Neural progenitor cell (in vitro differentiated cells): ENCODE data around the gene USP10. TPM values are rescaled to one million over a fixed set of nuclear protein-coding genes. Genes with fewer than 3 reads are reported as not detected.

ENCODE experiments used
- DNase-seq: peaks from one replicate; pipeline ENCODE4 v3.0.0-alpha.2; 2016; ENCODE audit warnings: low spot score
- H2AFZ ChIP-seq: fragments of 200-600 bp; sonication (generic); replicated peaks from 2 replicates; pipeline ENCODE4 v1.6.1; 2016; ENCODE audit warnings: antibody characterized with exemption
- H3F3A ChIP-seq: fragments of 200-600 bp; sonication (generic); 2 replicates; pipeline ENCODE4 v1.6.1; 2016; ENCODE audit warnings: antibody characterized with exemption, low read depth
- H3K27ac ChIP-seq: fragments of 200-600 bp; sonication (generic); 2 replicates; pipeline ENCODE4 v1.5.1; 2016; ENCODE audit warnings: mild to moderate bottlenecking
- H3K27me3 ChIP-seq: fragments of 200-600 bp; sonication (generic); 2 replicates; pipeline ENCODE4 v1.6.1; 2016; ENCODE audit warnings: mild to moderate bottlenecking, moderate library complexity
- H3K36me3 ChIP-seq: fragments of 200-600 bp; sonication (generic); 2 replicates; pipeline ENCODE4 v1.5.1; 2016
- H3K4me1 ChIP-seq: fragments of 200-600 bp; sonication (generic); 2 replicates; pipeline ENCODE4 v1.6.1; 2016; ENCODE audit warnings: mixed run types
- H3K4me2 ChIP-seq: fragments of 200-600 bp; sonication (generic); 2 replicates; pipeline ENCODE4 v1.6.1; 2016
- H3K4me3 ChIP-seq: fragments of 200-600 bp; sonication (generic); 2 replicates; pipeline ENCODE4 v1.5.1; 2016
- H3K79me2 ChIP-seq: fragments of 200-600 bp; sonication (generic); 2 replicates; pipeline ENCODE4 v1.6.1; 2016; ENCODE audit warnings: low read depth
- H3K9ac ChIP-seq: fragments of 200-600 bp; sonication (generic); 2 replicates; pipeline ENCODE4 v1.6.1; 2016
- H3K9me3 ChIP-seq: fragments of 200-600 bp; sonication (generic); 2 replicates; pipeline ENCODE4 v1.5.1; 2016; ENCODE audit warnings: low read depth
- H4K20me1 ChIP-seq: fragments of 200-600 bp; sonication (generic); 2 replicates; pipeline ENCODE4 v1.6.1; 2016; ENCODE audit warnings: low read depth
- H3K27ac Mint-ChIP-seq: 3 replicates; pipeline ENCODE4 v1.8.0; 2021; ENCODE audit warnings: mixed read lengths
- H3K27me3 Mint-ChIP-seq: 2 replicates; pipeline ENCODE4 v1.8.0; 2022; ENCODE audit warnings: low read depth, mild to moderate bottlenecking, inconsistent platforms, moderate library complexity, mixed read lengths; ENCODE audit not compliant: insufficient read depth
- H3K36me3 Mint-ChIP-seq: 3 replicates; pipeline ENCODE4 v1.8.0; 2021; ENCODE audit warnings: mixed read lengths
- H3K4me1 Mint-ChIP-seq: 3 replicates; pipeline ENCODE4 v1.8.0; 2021; ENCODE audit warnings: mixed read lengths
- H3K4me3 Mint-ChIP-seq: 3 replicates; pipeline ENCODE4 v1.8.0; 2021; ENCODE audit warnings: mild to moderate bottlenecking, moderate library complexity, mixed read lengths
- H3K9me3 Mint-ChIP-seq: 3 replicates; pipeline ENCODE4 v1.8.0; 2020; ENCODE audit warnings: mixed read lengths
- EZH2 ChIP-seq: fragments of 200-600 bp; sonication (generic); IDR thresholded peaks from 2 replicates; pipeline ENCODE4 v1.6.1; 2017; ENCODE audit warnings: antibody characterized with exemption, mild to moderate bottlenecking, moderate library complexity
- EZH2phosphoT487 ChIP-seq: fragments of 200-600 bp; sonication (generic); IDR thresholded peaks from 2 replicates; pipeline ENCODE4 v1.6.1; 2017; ENCODE audit warnings: antibody characterized with exemption
- total RNA-seq: library from RNA; depleted of rRNA; stranded (reverse); fragments of >200 nt; gene quantifications from 2 replicates; pipeline ENCODE4 v1.2.3, GENCODE V29; 2015; ENCODE audit warnings: low replicate concordance
- TF ChIP-seq, protein P1 (sequence below): fragments of 200-600 bp; sonication (generic); IDR thresholded peaks from 2 replicates; pipeline ENCODE4 v1.5.1; 2017; ENCODE audit warnings: antibody characterized with exemption, mild to moderate bottlenecking

USP10 gene
- total RNA-seq, 1 donor from 2014 or later: 130 TPM

DNA sequence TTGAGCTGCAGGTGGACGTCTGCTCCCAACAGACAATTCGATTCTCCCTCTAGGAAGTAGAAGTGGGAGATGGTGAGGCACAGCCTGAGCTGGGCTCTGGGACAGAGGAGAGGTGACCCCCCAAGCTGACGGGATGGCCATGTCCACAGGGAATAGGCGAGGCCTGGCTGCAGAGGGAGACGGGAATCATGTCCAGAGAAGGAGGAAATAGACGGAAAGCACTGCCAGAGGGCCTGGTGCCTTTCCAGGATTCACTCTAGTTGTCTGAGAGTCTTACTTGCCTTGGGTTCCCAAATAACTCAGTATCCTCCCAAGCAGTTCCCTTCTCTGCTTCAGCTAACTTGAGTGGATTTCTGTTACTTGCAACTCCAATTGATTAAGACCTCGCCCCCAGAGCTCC, 115.7 kb downstream of the USP10 start:
- Histone ChIP-seq H3K4me2 (no peak overlapping the region), H3K36me3 (no peaks in the 10 kb centered on the region), H4K20me1 (no peaks in the 10 kb centered on the region), H3K4me1 (no peaks in the 10 kb centered on the region), H2AFZ (no peak overlapping the region), H3F3A (no peaks in the 10 kb centered on the region), H3K4me3 (no peak overlapping the region), H3K27ac (no peak overlapping the region), H3K79me2 (no peaks in the 10 kb centered on the region), H3K9ac (no peak overlapping the region), H3K9me3 (no peaks in the 10 kb centered on the region), H3K27me3 (peaks cover 37% of the 10 kb centered on the region)
- no peaks in the 10 kb centered on the region for H3K9me3 Mint-ChIP-seq
- no peak overlapping the region for H3K4me3 Mint-ChIP-seq
- no peaks in the 10 kb centered on the region for H3K36me3 Mint-ChIP-seq
- peaks cover 12% of the 10 kb centered on the region for H3K4me1 Mint-ChIP-seq
- H3K27ac Mint-ChIP-seq: peak overlapping the region; percentile 87
- peaks cover 37% of the 10 kb centered on the region for H3K27me3 Mint-ChIP-seq
- DNase-seq: no peak
- no peak for TF ChIP-seq EZH2phosphoT487
- no peak for TF ChIP-seq EZH2
- TF ChIP-seq, protein P1, sequence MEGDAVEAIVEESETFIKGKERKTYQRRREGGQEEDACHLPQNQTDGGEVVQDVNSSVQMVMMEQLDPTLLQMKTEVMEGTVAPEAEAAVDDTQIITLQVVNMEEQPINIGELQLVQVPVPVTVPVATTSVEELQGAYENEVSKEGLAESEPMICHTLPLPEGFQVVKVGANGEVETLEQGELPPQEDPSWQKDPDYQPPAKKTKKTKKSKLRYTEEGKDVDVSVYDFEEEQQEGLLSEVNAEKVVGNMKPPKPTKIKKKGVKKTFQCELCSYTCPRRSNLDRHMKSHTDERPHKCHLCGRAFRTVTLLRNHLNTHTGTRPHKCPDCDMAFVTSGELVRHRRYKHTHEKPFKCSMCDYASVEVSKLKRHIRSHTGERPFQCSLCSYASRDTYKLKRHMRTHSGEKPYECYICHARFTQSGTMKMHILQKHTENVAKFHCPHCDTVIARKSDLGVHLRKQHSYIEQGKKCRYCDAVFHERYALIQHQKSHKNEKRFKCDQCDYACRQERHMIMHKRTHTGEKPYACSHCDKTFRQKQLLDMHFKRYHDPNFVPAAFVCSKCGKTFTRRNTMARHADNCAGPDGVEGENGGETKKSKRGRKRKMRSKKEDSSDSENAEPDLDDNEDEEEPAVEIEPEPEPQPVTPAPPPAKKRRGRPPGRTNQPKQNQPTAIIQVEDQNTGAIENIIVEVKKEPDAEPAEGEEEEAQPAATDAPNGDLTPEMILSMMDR: no peak

DNA sequence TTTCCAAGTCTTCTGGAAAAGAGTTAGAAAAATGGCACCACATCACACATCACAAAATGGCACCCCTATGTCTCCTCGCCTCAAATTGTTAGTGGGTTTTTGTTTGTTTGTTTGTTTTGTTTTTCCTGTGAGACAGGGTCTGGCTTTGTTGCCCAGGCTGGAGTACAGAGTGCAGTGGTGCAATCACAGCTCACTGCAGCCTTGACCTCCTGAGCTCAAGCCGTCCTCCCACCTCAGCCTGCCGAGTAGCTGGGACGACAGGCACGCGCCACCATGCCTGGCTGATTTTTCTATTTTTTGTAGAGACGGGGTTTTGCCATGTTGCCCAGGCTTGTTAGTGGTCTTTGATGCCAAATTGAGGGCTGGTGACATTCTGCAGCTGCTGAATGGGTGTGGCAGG, 116.2 kb downstream of the USP10 start:
- peaks cover 14% of the 10 kb centered on the region for H3K4me1 Mint-ChIP-seq
- no peak overlapping the region for H3K4me3 ChIP-seq
- TF ChIP-seq, protein P1: no peak
- TF ChIP-seq EZH2: no peak
- no peak for TF ChIP-seq EZH2phosphoT487
- H3K36me3 Mint-ChIP-seq: no peaks in the 10 kb centered on the region
- no peak overlapping the region for H2AFZ ChIP-seq
- H3K27ac Mint-ChIP-seq: no peak overlapping the region
- no peaks in the 10 kb centered on the region for H3K9me3 Mint-ChIP-seq
- peak overlapping the region; percentile 38 for H3K4me3 Mint-ChIP-seq
- H3K27ac ChIP-seq: no peak overlapping the region
- H4K20me1 ChIP-seq: no peaks in the 10 kb centered on the region
- peaks cover 43% of the 10 kb centered on the region for H3K27me3 ChIP-seq
- H3K4me1 ChIP-seq: no peaks in the 10 kb centered on the region
- H3K9me3 ChIP-seq: no peaks in the 10 kb centered on the region
- no peak for DNase-seq
- H3K27me3 Mint-ChIP-seq: peaks cover 39% of the 10 kb centered on the region
- H3F3A ChIP-seq: no peaks in the 10 kb centered on the region
- H3K79me2 ChIP-seq: no peaks in the 10 kb centered on the region
- H3K4me2 ChIP-seq: no peak overlapping the region
- no peak overlapping the region for H3K9ac ChIP-seq
- no peaks in the 10 kb centered on the region for H3K36me3 ChIP-seq

GRCh38 chr16:84816485-84816884, 116.7 kb downstream of the USP10 start:
- no peak overlapping the region for H2AFZ ChIP-seq
- Mint-ChIP-seq H3K4me1 (peaks cover 14% of the 10 kb centered on the region), H3K36me3 (no peaks in the 10 kb centered on the region), H3K9me3 (no peaks in the 10 kb centered on the region), H3K4me3 (no peak overlapping the region), H3K27me3 (peaks cover 39% of the 10 kb centered on the region), H3K27ac (no peak overlapping the region)
- H3K4me1 ChIP-seq: no peaks in the 10 kb centered on the region
- no peak overlapping the region for H3K4me3 ChIP-seq
- no peaks in the 10 kb centered on the region for H3K79me2 ChIP-seq
- no peak for DNase-seq
- H3K27ac ChIP-seq: no peak overlapping the region
- TF ChIP-seq EZH2: no peak
- TF ChIP-seq, protein P1: no peak
- no peak for TF ChIP-seq EZH2phosphoT487
- H3K36me3 ChIP-seq: no peaks in the 10 kb centered on the region
- H3F3A ChIP-seq: no peaks in the 10 kb centered on the region
- peaks cover 47% of the 10 kb centered on the region for H3K27me3 ChIP-seq
- H3K9me3 ChIP-seq: no peaks in the 10 kb centered on the region
- no peak overlapping the region for H3K4me2 ChIP-seq
- H3K9ac ChIP-seq: no peak overlapping the region
- no peaks in the 10 kb centered on the region for H4K20me1 ChIP-seq

GRCh38 chr16:84817206-84817605, 117.4 kb downstream of the USP10 start:
- Mint-ChIP-seq H3K27me3 (peaks cover 35% of the 10 kb centered on the region), H3K9me3 (no peaks in the 10 kb centered on the region), H3K4me1 (peaks cover 15% of the 10 kb centered on the region), H3K27ac (no peak overlapping the region), H3K4me3 (no peak overlapping the region), H3K36me3 (no peaks in the 10 kb centered on the region)
- Histone ChIP-seq H2AFZ (no peak overlapping the region), H4K20me1 (no peaks in the 10 kb centered on the region), H3K4me2 (no peak overlapping the region), H3K27ac (no peak overlapping the region), H3K4me1 (no peaks in the 10 kb centered on the region), H3F3A (no peaks in the 10 kb centered on the region), H3K79me2 (no peaks in the 10 kb centered on the region), H3K9me3 (no peaks in the 10 kb centered on the region), H3K36me3 (no peaks in the 10 kb centered on the region), H3K9ac (no peak overlapping the region), H3K4me3 (no peak overlapping the region), H3K27me3 (peaks cover 54% of the 10 kb centered on the region)
- DNase-seq: no peak
- no peak for TF ChIP-seq EZH2phosphoT487
- no peak for TF ChIP-seq EZH2
- TF ChIP-seq, protein P1: no peak
